Measurements from ENCODE around the gene ZNF443.
A peak's percentile ranks its signal among the peaks of the same experiment; 100 is the strongest.
"Not testable (repeated sequence)": the region's sequence is repeated elsewhere in the genome, so short reads cannot be mapped to it uniquely, and the experiment has no call there.

Gene ZNF443

DNA sequence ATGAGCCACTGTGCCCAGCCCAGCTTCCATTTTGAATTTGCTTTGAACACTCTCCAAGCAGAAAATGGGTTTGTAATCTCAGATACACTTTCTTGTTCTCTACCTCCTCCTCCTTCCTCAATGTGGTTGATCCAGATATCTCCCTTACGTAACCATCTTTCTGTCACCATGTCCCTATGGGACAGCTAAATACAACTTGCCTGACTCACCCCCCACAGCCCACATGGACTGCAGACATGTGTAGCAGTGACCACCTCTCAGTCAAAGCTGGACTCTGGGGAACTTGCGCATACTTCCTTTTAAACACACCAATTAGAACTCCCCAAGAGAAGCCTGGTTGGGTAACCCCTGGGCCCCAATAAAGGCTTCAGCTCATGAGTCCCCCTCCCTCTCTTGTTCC lies 28.9 kb downstream of the ZNF443 start:
- no peak for DNase-seq

DNA sequence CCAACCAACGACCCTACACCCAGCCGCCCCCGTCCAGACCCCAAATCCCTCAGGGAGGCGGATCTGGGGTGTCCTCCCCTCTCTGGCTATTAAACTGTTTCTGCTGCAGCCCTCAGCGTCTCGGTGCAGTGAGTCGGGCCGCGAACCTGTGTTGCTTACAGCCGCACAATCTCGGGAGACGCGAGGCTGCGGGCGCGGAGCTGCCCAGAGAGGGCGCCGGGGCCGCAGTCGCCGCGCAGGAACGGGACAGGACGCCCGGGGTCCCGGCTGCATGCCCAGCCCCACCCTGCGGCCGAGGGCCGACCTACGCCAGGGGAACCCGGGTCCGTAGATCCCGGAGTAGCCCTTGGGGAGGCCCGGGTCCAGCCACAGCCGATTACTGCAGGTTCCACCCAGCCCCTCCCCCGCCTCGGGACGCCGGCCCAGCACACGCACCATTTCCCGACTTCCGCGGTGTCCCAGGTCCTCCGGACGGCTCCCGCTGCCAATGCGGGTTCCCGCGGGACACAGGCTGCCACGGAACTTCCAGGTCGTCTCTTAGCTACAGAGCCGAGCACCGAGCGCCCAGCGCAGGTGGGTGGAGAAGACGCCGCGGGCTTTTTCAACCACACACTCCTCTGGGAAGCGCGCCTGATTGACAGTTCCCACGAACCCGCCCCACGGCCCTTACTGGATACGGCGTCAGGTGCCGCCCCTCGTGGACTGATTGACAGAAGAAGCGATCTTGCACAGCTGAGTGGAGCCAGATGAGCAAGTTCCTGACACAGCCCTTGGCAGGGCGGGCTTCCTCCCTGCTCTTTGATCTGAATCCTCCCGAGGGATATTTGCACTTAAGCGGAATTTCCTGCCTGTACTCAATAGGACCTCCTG lies 40.0 kb downstream of the ZNF443 start, which contains the start of gene ZNF799:
Gene ZNF799, minus strand, starts transcription at position 639 of the 870 bp plus-strand sequence. Its CDS starts 201 bp downstream, at position 438.
- DNase-seq = peak; percentile 96

- DNase-seq = not testable (repeated sequence)
Observed at GRCh38 chr19:12399901-12400632, 40.8 kb downstream of the ZNF443 start.

- not testable (repeated sequence) for DNase-seq
Observed at GRCh38 chr19:12391148-12391547, 49.7 kb downstream of the ZNF443 start.

DNA sequence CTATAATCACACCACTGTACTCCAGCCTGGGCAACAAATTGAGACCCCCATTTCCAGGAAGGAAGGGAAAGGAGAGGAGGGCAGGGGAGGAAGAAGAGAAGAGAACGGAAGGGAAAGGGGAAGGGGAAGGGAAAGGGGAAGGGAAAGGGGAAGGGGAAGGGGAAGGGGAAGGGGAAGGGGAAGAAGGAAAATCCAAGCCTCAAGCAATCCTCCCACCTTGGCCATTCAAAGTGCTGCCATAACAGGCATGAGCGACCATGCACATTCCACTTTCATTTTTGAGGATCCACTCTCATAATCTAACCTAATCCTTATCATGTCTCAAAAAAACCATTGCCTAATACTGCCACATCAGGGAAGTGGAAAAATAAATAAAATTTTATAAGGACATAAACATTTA lies 54.5 kb downstream of the ZNF443 start:
- not testable (repeated sequence) for DNase-seq

GRCh38 chr19:12380444-12380737 lies 60.4 kb downstream of the ZNF443 start:
- no peak for DNase-seq

DNA sequence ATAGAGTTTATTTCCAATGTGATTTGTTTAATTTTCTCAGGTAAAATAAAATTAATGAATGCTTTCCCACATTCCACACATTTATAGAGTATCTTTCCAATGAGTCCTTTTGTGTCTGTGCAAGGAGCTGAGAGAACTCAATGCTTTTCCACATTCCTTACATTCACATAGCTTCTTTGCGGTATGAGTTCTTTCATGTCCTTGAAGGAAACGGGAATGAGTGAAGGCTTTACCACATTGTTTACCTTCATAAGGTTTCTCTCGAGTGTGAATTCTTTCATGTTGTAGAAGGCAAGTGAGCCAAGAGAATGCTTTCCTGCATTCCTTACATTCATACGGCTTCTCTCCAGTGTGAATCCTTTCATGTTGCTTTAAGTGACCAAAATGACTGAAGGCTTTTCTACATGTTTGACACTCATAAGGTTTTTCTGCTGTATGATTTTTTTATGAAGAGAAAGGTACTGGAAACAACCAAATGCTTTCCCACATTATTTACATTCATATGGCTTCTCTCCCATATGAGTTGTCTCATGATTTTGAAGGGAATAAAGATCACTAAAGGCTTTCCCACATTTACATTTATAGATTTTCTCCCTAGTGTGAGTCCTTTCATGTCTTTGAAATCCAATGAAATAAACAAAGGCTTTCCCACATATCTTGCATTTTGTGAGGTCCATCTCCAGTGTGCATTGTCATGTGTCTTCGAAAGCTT lies 60.9 kb downstream of the ZNF443 start:
- no peak for DNase-seq

All from NCI-H510A (cell line).